Measurements from ENCODE around the gene OR2AK2.

The OR2AK2 gene

GRCh38 chr1:247936415-247936814 lies 28.6 kb upstream of the OR2AK2 start:
- no peak overlapping the region for H3K4me3 ChIP-seq (replicated peaks in 1 of 2; ENCODE audit: low read depth in 2 of 2, low read length in 2 of 2)
- TF ChIP-seq CTCF (IDR thresholded peaks at IDR 0.05; ENCODE audit: low read depth, low read length): no peak
- no peak for DNase-seq (ENCODE audit: low read depth in 2 of 2)

GRCh38 chr1:247936965-247937734 lies 27.9 kb upstream of the OR2AK2 start:
- TF ChIP-seq CTCF (IDR thresholded peaks at IDR 0.05; ENCODE audit: low read depth, low read length): peak; percentile 70
- DNase-seq (ENCODE audit: low read depth in 2 of 2): peak; percentile 41 to 79
- H3K4me3 ChIP-seq (replicated peaks in 1 of 2; ENCODE audit: low read depth in 2 of 2, low read length in 2 of 2): peak overlapping the region; percentile 6 to 52

GRCh38 chr1:247942624-247943023 lies 22.4 kb upstream of the OR2AK2 start:
- no peak for DNase-seq (ENCODE audit: low read depth in 2 of 2)
- TF ChIP-seq CTCF (IDR thresholded peaks at IDR 0.05; ENCODE audit: low read depth, low read length): no peak
- no peak overlapping the region for H3K4me3 ChIP-seq (replicated peaks in 1 of 2; ENCODE audit: low read depth in 2 of 2, low read length in 2 of 2)

- no peak within 1 kb of the TSS for H3K4me3 ChIP-seq (replicated peaks in 1 of 2; ENCODE audit: low read depth in 2 of 2, low read length in 2 of 2)
- DNase-seq (ENCODE audit: low read depth in 2 of 2): no peak
- TF ChIP-seq CTCF (IDR thresholded peaks at IDR 0.05; ENCODE audit: low read depth, low read length): no peak
Observed at GRCh38 chr1:247948558-247948957, 16.5 kb upstream of the OR2AK2 start, which contains the start of gene OR2L8. OR2L8 (plus strand) TSS chr1:247948858; CDS start chr1:247948858, 0 bp downstream.

- H3K4me3 ChIP-seq (replicated peaks in 1 of 2; ENCODE audit: low read depth in 2 of 2, low read length in 2 of 2): no peak overlapping the region
- DNase-seq (ENCODE audit: low read depth in 2 of 2): no peak
- TF ChIP-seq CTCF (IDR thresholded peaks at IDR 0.05; ENCODE audit: low read depth, low read length): no peak
Observed at GRCh38 chr1:247953408-247953807, 11.6 kb upstream of the OR2AK2 start.

- TF ChIP-seq CTCF (IDR thresholded peaks at IDR 0.05; ENCODE audit: low read depth, low read length): no peak
- no peak overlapping the region for H3K4me3 ChIP-seq (replicated peaks in 1 of 2; ENCODE audit: low read depth in 2 of 2, low read length in 2 of 2)
- peak in 1 of 2 donors; percentile 1 for DNase-seq (ENCODE audit: low read depth in 2 of 2)
Observed at GRCh38 chr1:247961791-247962190, 3.2 kb upstream of the OR2AK2 start.
